ENCODE measurements around the gene PLD1. TPM values are rescaled to one million over a fixed set of nuclear protein-coding genes. Genes with fewer than 3 reads are reported as not detected.
A peak's percentile ranks its signal among the peaks of the same experiment; 100 is the strongest.
"Not testable (repeated sequence)": the region's sequence is repeated elsewhere in the genome, so short reads cannot be mapped to it uniquely, and the experiment has no call there.

PLD1 gene
- polyA plus RNA-seq, 1 donor = 15.7 TPM

- DNase-seq = no peak
These were observed 109.6 kb downstream of the PLD1 start for GRCh38 chr3:171700653-171701052.

DNA sequence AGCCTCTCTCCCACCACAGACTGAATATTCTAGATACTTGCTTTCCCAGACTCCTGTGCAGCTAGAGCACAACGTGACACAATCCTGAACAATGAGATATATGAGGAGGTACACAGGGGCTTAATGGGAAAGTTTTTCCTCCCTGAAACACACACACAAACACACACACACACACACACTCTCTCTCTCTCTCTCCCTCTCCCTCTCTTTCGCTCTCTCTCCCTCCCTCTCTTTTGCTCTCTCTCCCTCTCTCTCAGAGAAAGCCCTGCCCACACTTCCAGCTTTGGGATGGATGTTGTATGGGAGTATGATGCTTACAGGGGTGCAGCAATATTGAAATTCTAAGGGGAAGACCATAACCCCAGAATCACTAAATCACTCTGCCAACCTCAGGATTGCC lies 110.1 kb downstream of the PLD1 start:
- no peak for DNase-seq

DNA sequence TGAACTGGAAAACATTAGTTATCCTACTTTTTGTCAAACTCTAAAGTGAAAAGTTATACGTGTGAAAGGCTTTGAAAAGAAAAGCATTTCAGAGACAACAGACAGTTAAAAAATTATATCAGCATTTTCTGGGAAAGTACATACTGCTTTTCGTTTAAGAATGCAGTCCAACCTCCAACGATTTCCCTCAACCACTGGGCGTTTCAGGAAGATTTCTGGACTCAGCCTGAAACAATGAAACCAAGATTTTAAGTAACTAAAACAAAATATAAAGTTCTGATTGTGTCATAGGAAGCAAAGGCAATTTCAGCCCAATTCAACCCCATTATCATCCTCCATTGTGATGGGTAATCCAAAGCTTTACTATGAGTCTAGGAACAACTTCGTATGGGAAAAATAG lies 110.7 kb downstream of the PLD1 start:
- no peak for DNase-seq

DNA sequence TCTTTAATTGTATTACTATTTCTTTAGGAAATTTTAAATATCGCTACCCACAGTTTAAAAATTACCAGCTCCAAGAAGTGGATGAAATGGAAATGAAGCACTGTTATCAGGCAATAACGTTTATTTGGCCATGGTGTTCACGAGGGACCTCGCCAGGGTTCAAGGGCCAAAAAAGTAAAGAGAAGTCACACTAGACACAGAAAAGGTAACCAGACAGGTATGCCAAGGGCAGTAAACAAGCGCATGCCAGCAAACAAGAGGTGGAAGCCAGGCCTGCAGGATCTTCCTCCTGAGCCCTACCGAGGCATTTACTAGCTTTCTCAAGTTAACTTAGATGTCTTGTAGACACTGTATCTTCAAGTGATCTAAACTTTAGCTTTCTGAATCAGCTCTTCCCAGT lies 113.5 kb downstream of the PLD1 start:
- DNase-seq = no peak

DNA sequence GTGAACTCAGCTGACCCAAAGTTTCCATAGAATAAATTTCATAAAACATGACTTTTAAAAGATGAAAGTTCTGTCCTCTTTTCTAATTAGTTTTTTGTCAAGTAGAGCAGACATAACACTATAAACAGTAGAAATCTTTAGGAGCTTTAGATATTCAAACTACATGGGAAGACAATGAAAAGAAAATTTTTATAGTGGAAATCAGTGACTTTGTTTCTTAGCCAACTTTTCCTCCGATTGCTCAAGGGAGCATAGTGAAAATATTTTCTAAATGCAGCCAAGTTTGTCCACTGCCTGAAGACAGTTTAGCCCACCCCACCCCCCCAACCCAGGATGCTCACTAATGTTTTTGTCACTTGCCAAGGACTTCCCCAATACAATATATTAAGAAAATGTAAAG lies 114.9 kb downstream of the PLD1 start:
- DNase-seq = no peak

DNA sequence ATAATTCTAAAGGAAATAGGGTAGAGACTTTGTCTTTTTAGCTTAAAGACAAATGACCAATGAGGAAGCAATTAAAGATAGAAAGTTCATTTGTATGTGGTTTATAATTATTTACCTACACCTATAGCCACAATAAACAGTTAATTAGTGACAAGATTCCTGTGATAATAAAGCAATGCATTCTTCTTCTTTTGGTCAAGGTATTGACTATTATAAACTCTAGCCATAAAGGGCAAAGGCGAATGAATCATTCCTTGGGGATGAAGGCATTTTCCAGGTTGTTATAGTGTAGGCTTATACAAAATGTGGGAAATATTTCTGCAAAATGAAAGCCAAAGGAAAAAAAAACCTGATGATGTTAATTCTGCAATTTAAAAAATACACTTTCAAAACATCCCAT lies 115.4 kb downstream of the PLD1 start:
- DNase-seq = no peak

DNA sequence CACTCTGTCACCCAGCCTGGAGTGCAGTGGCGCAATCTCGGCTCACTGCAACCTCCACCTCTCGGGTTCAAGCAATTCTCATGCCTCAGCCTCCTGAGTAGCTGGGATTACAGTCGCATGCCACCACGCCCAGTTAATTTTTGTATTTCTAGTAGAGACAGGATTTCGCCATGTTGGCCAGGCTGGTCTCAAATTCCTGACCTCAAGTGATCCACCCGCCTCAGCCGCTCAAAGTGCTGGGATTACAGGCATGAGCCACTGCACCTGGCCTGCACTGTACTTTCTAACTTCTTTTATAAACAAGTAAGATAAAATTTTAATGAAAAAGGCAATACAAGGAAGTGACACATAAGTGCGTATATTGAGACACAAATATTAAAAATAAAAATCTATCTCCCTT lies 117.7 kb downstream of the PLD1 start:
- DNase-seq = not testable (repeated sequence)

- DNase-seq = no peak
These were observed 118.8 kb downstream of the PLD1 start for GRCh38 chr3:171691485-171691884.

- DNase-seq = no peak
These were observed 120.0 kb downstream of the PLD1 start for GRCh38 chr3:171690281-171690680.

DNA sequence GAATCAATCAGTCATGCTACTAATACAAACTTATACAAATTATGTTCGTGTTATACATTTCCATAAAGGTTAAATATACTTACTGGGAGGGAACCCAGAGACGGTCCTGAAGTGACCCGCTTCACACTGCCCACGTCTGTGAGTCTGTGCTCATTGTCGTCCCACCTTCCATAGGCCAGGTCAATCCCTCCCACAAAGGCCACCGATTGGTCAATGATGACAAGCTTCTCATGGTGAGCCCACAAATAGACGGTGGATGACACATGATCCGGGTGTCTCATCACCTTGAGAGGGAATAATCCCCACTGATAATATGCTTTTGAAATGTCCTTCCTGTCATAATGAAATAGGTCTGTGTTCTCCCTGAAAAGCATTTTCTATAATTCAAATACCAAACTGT lies 121.7 kb downstream of the PLD1 start:
- DNase-seq = no peak

GRCh38 chr3:171688002-171688401 lies 122.3 kb downstream of the PLD1 start:
- no peak for DNase-seq

- no peak for DNase-seq
These were observed 122.7 kb downstream of the PLD1 start for GRCh38 chr3:171687581-171687980.

DNA sequence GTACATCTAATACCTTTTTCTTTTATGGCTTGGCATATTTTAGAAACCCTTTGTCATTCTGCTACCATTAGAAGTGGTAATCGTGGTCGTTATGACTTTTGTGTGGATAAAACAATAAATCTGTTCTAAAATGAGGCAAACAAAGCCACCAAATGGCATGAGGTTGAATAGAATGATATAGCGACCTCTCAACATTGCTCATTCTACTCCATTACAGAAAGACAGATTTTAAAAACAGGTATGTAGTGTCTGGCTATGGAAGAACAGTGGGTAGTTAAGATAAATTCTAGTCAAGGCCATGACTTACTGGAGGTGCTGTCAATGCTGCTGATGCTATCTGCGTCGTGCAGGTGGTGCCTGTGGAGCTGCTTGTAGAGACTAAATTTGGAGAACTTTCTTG lies 123.2 kb downstream of the PLD1 start:
- DNase-seq = no peak

DNA sequence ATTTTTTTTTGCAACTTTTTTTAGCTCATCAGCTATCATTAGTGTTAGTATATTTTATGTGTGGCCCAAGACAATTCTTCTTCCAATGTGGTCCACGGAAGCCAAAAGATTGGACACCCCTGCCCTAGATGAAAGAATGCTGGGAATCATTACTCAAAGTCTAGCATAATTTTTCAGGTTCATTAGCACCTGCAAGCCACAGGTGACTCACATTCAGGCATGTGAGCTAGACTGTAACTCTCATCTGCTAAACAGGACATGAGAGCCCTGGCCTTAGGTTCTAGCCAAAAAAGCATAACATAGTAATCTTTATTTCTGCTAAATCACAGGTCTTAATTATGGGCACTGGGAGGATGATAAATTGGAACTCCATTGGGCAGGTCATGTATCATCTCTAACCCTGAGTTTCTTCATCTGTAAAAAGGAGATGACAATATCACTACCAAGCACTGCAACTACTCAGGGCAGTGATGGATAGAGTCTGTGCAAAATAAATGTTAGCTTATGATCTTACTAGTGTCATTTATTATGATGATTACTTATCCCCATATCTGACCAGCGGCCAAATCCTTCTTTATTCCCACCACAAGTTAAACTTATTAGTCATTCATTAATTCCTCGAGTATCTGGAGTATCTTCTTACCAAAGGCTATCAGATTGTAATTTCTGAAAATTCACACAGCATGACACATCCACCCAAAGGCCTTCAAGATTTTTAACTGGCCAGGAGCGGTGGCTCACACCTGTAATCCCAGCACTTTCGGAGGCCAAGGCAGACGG lies 125.0 kb downstream of the PLD1 start:
- no peak for DNase-seq

GRCh38 chr3:171684221-171684620 lies 126.1 kb downstream of the PLD1 start:
- DNase-seq = no peak

DNA sequence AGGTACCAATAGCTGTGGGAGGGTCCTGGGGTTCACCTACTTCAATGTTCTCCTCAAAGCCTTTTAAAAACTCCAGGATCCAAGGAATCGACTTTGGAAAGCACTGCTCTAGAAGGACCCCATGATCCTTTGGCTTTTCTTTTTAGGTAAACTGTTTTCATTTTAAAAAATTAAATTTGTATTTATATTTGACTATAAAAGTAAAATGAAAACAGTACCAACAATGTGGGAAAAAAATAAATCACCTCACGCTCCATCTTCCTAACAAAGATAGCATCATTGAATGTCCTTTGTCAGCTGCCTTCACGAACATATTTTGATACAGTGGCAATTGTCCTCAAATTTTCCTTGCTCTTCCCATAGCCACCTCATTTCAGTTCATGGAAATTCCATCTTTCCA lies 127.5 kb downstream of the PLD1 start:
- no peak for DNase-seq

DNA sequence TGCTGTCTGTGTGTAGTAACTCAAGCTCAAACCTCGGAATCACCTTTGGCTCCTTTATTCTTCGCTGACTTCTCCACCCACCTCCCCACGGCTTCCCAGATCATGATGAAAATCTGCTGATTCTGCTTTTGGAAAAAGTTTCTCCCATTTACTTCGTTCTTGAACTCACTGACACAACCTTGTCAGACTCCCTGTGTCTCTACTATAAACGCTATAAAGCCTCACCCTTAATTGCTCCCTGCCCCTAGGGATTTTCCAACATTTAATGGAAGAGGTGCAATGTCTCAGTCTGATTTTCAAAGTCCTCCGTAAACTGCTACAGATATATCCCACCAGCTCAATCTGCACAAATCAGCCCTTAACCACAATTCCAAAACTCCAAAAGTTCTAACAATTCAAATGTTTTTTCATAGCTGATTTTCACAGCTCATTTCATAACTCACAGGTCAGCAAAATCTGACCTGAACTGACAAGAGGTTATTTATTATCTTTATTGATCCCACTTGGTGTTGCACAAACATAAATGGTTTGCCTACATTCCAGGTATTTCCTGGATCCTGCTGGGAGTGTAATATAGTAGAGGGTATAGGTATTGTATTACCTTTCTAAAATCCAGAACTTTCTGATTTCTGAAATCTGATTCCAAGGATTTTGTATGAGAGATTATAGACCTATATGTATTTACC lies 129.4 kb downstream of the PLD1 start:
- DNase-seq = no peak

- DNase-seq = no peak
These were observed 131.3 kb downstream of the PLD1 start for GRCh38 chr3:171678971-171679492.

DNA sequence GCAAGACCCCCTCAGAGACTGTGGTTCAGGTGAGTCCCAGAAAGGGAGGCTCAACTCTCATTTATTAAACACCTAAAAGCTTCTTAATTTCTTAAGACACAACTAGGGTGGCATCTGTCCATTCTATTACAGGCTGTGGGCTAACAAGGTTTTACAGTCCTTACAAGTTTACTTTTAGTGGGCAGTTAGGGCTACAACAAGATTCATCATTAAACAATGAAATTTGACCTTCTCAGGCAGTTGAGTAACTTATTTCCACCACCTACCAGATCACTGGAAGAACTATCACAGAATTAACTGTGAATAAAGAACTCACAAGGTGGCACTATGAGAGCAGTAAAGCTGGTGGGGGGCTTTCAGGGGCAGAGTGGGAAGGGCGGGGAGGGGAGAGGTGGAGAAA lies 132.6 kb downstream of the PLD1 start:
- DNase-seq = no peak

DNA sequence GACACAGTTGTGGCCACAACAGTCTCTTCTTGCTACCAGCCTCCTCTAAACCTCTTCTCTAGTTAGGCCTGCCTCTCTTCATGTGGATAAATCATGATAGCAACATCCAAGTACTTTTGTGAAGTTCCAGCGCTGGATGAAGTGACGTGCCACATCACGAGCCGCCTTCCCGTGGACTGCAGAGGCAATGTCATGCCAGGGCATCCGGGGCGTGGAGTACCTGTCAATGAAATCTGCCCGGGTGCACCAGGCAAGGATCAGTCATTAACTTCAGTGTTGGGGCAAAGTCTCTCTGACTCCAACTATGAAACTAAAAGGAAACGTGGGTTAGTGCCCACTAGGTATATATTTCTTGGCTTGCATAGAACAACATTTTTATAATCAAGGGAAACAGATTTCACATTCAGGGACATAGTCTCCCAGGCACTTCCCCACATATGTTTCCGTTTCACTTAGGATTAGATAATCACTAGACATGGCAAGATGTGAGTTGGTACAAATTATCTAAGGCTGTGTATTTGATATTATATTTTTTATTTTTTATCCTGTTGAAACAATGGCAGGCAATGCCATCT lies 133.6 kb downstream of the PLD1 start:
- DNase-seq = no peak

GRCh38 chr3:171673951-171674350 lies 136.3 kb downstream of the PLD1 start:
- DNase-seq = peak; percentile 12

- DNase-seq = no peak
These were observed 137.7 kb downstream of the PLD1 start for GRCh38 chr3:171672538-171672937.

DNA sequence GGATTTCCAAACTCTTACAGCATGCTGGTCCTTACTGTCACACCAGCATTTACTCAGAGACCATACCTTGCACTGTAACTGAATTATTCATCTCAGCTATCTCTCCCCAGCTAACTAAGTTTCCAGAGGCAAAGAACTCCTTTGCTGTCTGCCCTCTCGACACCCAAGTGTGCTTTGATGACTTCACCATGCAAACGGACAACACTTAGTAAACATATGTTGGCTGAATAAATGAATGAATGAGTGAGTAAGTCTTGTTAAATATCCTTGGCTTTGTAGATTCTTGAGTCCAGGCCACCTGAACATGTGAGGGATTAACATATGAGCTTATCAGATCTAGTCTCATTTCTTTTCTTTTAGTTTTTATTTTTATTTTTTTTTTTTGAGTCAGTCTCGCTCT lies 138.2 kb downstream of the PLD1 start:
- no peak for DNase-seq
